GM19351 (cell line): ENCODE measurements around the gene CFAP74.

Experiments
- ATAC-seq: cut with Tn5 transposase; IDR thresholded peaks from one replicate; pipeline ENCODE4 v1.9.1; 2021; ENCODE audit warnings: mild to moderate bottlenecking, moderate library complexity; ENCODE audit not compliant: unreplicated experiment

CFAP74 gene

DNA sequence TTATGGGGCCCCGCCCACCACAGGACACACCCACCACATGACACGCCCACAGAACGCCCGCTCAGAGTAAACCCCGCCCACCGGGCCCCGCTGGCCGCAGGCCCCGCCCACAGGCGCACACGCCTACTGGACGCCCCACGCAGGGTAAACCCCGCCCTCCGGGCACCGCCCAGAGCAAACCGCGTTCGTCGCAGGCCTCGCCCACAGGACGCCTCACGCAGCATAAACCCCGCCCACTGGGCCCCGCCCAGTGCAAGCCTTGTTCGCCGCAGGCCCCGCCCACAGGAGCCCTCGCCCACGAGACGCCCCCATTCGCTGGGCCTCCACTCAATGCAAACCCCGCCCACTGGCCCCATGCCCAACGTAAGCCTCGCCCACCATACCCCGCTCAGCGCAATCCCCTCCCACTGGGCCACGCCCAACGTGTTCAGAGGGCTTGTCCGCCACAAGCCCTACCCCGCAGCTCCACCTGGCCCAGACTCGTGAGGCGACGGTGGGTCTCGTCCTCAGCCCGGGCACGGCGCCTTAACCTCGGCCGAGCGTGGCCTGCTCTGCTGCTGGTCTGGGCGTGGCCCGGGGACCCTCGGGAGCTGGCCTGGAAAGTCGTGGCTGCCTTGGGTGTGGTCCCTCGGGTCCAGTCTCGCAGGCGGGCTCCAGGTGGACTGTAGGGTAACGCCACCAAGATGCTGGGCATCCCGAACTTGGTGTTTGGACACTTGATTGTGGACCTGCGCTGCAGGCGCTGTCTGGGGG is 84.1 kb downstream of the CFAP74 start:
- peak; percentile 75 for ATAC-seq

- ATAC-seq = peak; percentile 29
Measured at GRCh38 chr1:1918901-1919303, 84.7 kb downstream of the CFAP74 start, which contains the start of gene TMEM52. Gene TMEM52 (minus strand): TSS chr1:1919279. CDS start chr1:1919265, 14 bp downstream.

GRCh38 chr1:1917995-1918900 is 85.3 kb downstream of the CFAP74 start:
- no peak for ATAC-seq

- ATAC-seq = no peak
Measured at GRCh38 chr1:1917304-1917976, 86.1 kb downstream of the CFAP74 start.

DNA sequence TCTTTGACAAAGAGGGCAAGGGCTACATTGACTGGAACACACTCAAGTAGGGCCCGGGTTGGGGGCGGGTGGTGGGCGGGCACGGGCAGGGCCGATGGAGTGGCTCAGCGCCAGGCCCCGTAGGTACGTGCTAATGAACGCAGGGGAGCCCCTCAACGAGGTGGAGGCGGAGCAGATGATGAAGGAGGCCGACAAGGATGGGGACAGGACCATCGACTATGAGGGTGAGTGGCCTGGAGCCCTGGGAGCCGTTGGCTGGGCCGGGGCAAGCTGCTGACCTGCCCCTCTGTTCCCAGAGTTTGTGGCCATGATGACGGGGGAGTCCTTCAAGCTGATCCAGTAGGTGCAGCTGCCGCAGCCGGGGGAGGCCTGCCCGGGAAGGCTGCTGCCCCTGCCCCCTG is 86.7 kb downstream of the CFAP74 start:
- no peak for ATAC-seq

DNA sequence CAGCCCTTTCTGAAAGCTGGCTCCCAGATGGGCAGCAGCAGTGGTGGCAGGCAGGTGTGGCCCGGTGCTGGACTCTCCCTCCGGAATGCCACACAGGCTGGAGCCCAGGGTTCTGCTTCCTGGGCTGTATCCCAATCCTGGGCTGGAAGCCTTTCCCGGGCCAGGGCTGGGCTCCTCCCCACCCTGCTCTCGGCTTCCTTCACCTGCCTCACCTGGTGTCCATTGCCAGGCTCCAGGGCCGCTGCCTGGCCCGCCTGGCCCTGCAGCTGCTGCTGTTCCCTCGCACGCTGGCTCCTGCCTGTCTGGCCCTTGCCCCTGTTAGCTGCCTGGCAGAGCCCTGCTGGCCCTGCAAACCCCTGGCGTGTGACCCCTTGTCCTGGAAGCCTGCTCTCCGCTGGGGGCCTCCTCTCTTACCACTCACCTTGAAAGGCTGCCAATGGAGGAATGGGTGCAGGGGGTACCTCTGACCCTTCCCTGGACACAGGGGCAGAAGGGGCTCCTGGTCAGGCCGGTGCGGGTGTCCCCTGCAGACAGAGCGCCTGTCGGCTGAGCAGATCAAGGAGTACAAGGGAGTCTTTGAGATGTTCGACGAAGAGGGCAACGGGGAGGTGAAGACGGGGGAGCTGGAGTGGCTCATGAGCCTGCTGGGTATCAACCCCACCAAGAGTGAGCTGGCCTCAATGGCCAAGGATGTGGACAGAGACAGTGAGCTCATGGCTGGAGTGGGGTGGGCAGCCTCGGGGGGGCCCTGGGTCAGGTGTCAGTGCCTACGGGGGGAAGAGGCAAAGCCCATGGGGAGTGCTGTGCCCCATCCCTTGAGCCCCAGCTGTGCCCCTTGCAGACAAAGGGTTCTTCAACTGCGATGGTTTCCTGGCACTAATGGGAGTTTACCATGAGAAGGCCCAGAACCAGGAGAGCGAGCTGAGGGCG is 87.4 kb downstream of the CFAP74 start:
- no peak for ATAC-seq

DNA sequence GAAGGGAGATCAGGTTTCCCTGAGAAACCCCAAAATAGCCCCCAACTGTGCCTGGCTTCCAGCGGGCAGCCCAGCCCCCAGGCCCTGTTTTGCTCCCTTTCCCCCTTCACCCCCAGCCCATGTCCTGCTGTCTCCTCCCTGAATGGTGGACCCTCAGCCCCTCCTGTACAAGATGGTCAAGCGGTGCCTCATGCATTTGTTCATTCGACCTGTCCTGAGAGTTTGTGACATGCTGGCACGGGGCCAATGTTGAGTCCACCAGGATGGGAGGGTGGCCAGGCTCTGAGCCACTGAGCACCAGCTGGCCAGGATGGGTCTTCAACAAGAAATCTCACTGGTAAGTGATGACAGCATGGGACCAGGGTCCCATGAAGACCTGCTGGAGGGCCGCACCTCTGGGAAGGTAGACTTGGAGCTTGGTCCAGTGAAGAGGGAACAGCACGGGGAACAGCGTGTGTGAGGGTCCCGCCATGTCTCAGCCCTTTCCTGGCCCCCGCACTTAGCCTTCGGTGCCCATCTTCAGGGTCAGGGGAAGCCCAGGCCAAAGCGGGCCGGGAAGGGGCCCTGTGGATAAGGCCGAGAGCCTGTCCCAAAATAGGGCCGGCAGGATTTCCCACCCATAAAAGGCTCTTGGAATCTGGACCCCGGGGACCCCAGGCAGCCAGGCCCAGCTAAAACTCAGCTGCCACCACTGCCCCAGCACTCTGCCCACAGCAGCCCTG is 88.5 kb downstream of the CFAP74 start, which contains the start of gene CALML6:
Gene CALML6 (plus strand): TSS at position 290 of the 722 bp plus-strand sequence. CDS start 21 bp downstream, at position 311.
- no peak for ATAC-seq

GRCh38 chr1:1914101-1914970 is 89.2 kb downstream of the CFAP74 start:
- ATAC-seq = no peak

DNA sequence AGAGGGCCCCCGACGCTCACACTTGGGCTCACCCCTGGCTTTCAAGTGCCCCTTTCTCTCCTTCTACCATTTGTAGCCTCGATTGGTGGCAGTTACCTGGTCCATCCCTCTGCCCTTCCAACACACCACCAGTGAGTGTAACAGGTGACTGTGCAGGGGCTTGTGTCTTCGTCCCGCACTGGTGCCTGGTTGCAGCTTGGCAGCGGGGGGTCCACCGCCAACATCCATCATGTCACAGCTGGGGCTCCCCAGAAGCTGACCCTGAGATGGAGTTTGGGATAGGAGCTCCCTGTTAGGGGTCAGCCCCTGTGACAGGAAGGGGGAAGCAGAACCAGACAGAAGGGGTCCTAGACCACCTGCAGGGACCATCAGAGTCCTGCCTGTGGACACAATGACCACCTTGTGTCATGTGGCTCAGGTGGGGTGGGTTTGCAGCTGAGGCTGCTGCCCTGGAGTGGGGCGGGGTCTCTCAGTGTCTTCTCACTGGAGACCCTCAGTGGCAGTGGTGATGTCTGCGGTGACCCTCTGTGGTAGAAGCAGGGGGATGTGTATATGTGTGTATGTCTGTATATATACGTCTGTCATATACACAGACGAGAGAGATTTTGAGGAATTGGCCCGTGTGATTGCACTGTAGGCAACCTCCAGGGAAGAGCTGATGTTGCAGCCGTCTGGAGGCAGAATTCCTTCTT is 92.1 kb downstream of the CFAP74 start:
- no peak for ATAC-seq

GRCh38 chr1:1910651-1911331 is 92.8 kb downstream of the CFAP74 start:
- ATAC-seq = no peak

GRCh38 chr1:1910033-1910465 is 93.5 kb downstream of the CFAP74 start:
- no peak for ATAC-seq

DNA sequence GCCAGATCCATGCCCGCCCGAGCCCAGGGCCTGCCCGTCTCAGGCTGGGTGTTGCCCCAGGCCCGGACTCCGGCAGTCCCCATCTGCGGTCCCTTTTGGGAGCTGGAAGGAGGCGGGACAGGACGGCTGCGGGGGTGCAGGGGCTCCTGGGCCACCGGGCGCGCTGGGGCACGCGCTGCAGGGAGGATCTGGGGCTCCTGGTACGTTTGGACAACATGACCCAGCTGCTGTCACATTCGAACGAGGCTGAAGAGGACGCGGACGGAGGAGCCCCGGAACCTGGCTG is 95.1 kb downstream of the CFAP74 start:
- ATAC-seq = no peak

- ATAC-seq = no peak
Measured at GRCh38 chr1:1907098-1907736, 96.4 kb downstream of the CFAP74 start.

DNA sequence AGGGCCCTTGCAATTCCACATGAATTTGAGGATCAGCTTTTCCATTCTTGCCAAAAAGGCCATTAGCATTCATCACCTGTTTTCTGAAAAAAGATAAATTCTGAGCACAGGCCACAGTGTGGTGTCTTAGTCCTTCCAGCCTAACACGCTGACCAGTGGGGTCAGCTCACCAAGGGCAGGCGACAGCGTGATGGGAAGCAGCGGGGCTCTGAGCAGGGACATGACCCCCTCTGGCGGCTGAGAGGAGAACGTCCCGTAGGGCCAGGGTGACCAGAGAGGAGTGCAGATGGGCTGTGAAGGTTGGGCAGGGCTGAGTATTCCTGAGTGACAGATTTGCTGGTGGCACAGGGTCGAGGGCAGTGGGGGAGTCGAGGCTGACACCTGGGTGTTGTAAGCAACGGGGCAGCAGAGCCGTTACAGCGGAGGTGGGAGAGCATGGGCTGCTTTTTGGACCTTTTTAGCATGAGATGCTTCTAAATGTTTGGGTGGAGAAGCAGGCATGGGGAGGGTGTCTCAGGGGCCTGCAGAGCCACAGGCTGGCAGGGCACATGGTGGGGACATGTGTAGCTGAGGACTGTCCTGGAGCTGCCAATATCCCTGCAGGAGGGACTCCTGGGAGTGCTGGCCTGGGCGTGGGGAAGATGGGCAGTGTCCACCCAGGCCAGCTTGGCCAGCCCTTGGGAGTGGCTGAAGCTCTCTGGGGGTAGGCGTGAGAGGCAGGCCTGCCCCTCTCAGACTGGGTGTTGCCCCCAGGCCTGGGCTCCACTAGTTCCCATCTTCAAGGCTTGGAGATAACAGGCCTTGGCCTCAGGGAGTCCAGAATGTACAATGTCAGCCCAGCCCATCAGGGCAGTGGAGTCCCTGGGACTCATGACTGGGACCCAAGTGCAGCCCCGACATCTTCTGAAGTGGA is 97.1 kb downstream of the CFAP74 start:
- no peak for ATAC-seq

GRCh38 chr1:1903224-1903623 is 100.4 kb downstream of the CFAP74 start:
- no peak for ATAC-seq
